Jurkat, Clone E6-1 (cell line): ENCODE data around the gene ZNF618.

Experiments
- DNase-seq: peaks from one replicate; pipeline ENCODE4 v3.0.0-alpha.2; 2011; ENCODE audit warnings: low read depth, low spot score
- H3K4me3 ChIP-seq: 2 replicates; pipeline ENCODE4 v1.5.1; 2011; ENCODE audit warnings: mild to moderate bottlenecking, low read length, control low read depth, moderate library complexity

The ZNF618 gene

GRCh38 chr9:114094971-114095370, 218.9 kb downstream of the ZNF618 start:
- DNase-seq: no peak
- no peak overlapping the region for H3K4me3 ChIP-seq

- no peak overlapping the region for H3K4me3 ChIP-seq
- DNase-seq: no peak
These were observed 220.0 kb downstream of the ZNF618 start for GRCh38 chr9:114096041-114096511.

- DNase-seq: no peak
- no peak overlapping the region for H3K4me3 ChIP-seq
These were observed 220.9 kb downstream of the ZNF618 start for GRCh38 chr9:114096866-114097612.

- DNase-seq: no peak
- no peak overlapping the region for H3K4me3 ChIP-seq
These were observed 221.5 kb downstream of the ZNF618 start for GRCh38 chr9:114097613-114098020.

- no peak for DNase-seq
- H3K4me3 ChIP-seq: no peak overlapping the region
These were observed 222.2 kb downstream of the ZNF618 start for GRCh38 chr9:114098021-114098935.

GRCh38 chr9:114098936-114099668, 223.0 kb downstream of the ZNF618 start, which contains the start of gene KIF12:
Gene KIF12 (minus strand): TSS chr9:114099292. CDS start chr9:114099276, 16 bp downstream.
- no peak within 1 kb of the TSS for H3K4me3 ChIP-seq
- DNase-seq: no peak

- DNase-seq: no peak
- H3K4me3 ChIP-seq: no peak overlapping the region
These were observed 223.7 kb downstream of the ZNF618 start for GRCh38 chr9:114099669-114100270.

- DNase-seq: no peak
- no peak overlapping the region for H3K4me3 ChIP-seq
These were observed 224.4 kb downstream of the ZNF618 start for GRCh38 chr9:114100536-114100935.

- no peak for DNase-seq
- no peak overlapping the region for H3K4me3 ChIP-seq
These were observed 226.4 kb downstream of the ZNF618 start for GRCh38 chr9:114102484-114102883.

GRCh38 chr9:114105236-114105635, 229.1 kb downstream of the ZNF618 start:
- H3K4me3 ChIP-seq: no peak overlapping the region
- no peak for DNase-seq
